DMS153 treated with DMSO at 0.1 percent for 48 hours (cell line): ENCODE data around the gene CCDC124.
A peak's percentile ranks its signal among the peaks of the same experiment; 100 is the strongest.
"Not testable (repeated sequence)": the region's sequence is repeated elsewhere in the genome, so short reads cannot be mapped to it uniquely, and the experiment has no call there.

Source experiments
- DNase-seq: peaks from one replicate; lab custom pipeline; 2025; ENCODE audit not compliant: unreplicated experiment; lab: John Stamatoyannopoulos, UW

CCDC124 gene, protein sequence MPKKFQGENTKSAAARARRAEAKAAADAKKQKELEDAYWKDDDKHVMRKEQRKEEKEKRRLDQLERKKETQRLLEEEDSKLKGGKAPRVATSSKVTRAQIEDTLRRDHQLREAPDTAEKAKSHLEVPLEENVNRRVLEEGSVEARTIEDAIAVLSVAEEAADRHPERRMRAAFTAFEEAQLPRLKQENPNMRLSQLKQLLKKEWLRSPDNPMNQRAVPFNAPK

DNA sequence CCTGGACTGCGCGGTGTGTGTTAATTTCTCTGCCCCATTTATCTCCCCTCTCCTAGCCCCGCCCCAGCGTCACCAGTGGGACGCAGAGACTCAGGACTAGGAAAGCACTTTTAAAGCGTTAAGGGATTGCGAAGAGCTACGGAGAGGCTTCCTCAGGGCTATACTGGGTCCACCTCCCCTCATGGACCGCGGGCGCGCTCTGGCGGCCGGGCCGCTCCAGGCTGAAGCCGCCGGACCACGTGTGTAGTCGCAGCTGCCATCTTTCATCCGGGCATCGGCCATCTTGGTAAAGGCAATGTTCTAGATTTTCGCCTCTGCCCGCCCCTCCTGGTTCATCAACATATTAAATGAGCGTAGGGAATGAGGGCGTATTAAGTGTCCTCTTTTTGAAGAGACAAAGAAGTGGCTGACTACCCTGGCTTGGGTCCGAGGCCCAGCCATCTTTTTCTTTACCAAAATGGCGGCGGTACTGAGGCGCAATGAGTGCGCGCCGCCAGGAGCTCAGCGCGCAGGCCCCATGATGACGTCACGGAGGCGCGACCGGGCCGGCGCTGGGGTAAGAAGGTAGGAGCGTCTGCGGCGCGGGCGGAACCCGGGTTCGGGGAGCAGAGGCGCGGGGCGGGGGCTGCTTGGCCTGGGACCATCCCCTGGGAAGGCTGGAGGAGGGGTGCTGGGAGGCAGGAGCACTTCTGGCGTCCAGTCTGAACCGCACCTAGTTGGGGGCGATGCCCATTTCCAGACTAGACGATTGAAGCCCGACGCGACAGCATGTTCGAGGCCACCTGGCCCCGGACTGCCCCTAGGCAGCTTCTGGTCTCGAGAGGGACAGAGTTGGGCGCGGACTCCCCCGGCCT is at the start of gene CCDC124:
CCDC124 (plus strand) TSS at position 531 of the 854 bp plus-strand sequence. CDS start 3,406 bp downstream, outside the sequence.
- peak; percentile 93 for DNase-seq

DNA sequence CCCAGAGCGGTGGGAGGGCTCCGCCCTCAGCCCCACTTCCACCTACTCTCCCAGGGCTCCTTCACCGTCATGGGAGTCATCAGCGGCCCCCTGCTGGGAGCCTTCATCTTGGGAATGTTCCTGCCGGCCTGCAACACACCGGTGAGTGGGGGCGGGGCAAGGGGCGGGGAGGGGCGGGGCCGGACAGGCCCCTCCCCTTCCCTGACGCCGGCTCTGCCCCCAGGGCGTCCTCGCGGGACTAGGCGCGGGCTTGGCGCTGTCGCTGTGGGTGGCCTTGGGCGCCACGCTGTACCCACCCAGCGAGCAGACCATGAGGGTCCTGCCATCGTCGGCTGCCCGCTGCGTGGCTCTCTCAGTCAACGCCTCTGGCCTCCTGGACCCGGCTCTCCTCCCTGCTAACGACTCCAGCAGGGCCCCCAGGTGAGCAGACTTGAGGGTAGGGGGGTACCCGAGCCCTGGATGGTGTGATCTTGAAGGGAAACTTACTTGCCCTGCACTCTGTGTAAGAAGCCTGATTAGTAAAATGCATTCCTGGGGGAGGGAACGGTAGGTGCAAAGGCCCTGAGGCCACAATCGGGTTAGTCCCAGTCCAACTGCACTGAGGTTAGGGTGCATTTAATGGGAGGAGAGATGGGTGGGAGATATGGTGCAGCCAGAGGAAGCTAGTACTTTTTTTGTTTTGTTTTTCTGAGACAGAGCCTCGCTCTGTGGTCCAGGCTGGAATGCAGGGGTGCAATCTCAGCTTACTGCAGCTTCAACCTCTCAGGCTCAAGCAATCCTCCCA is 49.0 kb upstream of the CCDC124 start:
- no peak for DNase-seq

DNA sequence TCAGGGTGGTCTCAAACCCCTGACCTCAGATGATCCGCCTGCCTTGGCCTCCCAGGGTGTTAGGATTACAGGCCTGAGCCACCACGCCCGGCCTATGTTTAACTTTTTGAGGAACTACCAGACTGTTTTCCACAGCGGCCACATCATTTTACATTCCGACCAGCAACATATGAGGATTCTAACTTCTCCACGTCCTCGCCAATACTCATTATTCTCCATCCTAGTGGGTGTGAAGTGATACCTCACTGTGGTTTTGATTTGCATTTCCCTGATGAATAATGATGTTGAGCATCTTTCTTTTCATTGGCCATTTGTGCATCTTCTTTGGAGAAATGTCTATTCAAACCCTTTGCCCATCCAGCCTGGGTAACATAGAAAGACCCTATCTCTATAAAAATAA is 46.3 kb upstream of the CCDC124 start:
- no peak for DNase-seq

DNA sequence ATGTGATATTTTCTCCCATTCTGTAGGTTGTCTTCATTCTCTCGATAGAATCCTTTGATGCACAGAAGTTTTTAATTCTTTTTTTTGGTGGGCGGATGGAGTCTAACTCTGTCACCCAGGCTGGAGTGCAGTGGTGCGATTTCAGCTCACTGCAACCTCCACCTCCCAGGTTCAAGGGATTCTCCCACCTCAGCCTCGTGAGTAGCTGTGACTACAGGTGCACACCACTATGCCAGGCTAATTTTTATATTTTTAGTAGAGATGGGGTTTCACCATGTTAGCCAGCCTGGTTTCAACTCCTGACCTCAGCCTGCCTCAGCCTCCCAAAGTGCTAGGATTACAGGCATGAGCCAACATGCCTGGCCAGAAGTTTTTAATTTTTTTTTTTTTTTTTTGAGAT is 45.6 kb upstream of the CCDC124 start:
- DNase-seq: not testable (repeated sequence)

DNA sequence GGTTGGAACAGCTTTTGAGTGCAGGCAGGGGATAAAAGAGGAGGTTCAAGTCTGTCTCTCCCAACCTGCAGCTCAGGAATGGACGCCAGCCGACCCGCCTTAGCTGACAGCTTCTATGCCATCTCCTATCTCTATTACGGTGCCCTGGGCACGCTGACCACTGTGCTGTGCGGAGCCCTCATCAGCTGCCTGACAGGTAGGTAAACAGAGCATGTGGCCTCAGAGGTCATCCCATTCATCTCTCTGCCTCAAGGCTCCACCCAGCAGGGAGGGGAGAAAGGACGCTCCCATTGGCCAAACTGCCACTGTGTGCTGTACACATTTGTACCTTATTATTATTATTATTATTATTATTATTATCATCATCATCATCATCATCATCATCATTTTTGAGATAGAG is 44.6 kb upstream of the CCDC124 start:
- DNase-seq: no peak

DNA sequence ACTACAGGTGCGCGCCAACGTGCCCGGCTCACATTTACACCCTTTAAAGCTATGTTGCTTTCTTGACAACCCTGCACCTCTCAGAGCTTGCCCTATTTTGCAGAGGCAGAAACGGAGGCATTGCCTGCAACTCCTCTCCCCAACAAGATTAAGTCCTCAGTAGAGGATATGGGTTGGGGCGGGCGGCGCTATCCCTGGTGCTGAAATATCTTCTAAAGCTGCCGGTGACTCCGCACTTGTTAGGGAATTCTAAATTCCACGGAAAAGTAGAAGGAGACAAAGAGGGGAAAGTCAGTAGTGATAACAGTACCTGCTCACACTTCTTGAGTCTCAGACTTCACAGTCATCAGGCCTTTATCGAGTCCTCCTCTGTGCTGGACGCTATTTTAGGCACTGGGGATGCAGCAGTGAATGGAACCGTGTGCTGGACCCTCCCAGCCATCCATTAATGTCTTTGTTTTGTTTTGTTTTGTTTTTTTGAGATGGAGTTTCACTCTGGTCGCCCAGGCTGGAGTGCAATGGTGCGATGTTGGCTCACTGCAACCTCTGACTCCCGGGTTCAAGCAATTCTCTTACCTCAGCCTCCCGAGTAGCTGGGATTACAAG is 43.1 kb upstream of the CCDC124 start:
- no peak for DNase-seq

DNA sequence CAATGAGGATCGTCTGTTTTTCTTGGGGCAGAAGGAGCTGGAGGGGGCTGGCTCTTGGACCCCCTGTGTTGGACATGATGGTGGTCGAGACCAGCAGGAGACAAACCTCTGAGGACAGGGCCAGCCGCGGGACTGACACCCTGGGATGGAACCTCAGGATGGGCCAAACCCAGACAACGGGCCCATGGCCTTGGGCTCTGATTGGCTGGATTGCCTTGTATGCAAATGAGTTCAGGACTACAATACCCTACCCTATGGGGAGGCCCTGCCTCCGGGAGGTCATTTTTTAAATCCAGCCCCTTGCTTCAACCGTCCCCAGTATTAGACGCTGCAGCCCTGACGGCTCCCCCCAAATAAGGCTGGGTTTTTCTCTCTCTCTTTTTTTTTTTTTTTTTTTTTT is 39.0 kb upstream of the CCDC124 start:
- DNase-seq: no peak

DNA sequence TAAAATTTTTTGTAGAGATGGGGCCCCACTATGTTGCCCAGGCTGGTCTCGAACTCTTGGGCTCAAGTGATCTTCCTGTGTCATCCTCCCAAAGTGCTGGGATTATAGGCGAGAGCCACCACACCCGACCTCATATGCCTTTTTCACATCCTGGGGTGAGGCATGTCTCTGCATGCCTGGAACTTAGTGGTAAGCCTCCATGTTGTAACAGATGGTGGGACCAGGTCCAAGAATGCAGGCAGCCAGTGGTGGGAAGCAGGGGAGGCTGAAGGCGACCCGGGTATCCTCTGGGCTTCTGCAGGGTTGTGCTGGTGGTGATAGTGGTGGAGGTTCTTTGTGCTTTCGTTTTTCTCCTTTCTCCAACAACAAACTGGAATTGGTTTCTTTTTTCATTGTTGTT is 30.1 kb upstream of the CCDC124 start:
- no peak for DNase-seq

DNA sequence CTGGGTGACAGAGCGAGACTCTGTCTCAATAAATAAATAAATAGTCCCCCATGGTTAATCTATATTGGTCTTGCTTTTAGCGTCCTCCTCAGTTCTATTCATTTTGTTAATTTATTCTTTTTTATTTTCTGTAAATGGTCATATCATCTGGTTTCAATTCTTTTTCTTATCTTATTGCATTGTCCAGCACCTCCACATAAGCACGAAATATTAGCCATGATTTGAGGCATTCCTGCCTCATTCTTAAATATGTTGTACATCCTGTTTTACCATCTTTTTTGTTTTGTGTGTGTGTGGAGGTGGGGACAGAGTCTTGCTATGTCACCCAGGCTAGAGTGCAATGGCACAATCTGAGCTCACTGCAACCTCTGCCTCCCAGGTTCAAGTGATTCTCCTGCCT is 24.6 kb upstream of the CCDC124 start:
- no peak for DNase-seq

DNA sequence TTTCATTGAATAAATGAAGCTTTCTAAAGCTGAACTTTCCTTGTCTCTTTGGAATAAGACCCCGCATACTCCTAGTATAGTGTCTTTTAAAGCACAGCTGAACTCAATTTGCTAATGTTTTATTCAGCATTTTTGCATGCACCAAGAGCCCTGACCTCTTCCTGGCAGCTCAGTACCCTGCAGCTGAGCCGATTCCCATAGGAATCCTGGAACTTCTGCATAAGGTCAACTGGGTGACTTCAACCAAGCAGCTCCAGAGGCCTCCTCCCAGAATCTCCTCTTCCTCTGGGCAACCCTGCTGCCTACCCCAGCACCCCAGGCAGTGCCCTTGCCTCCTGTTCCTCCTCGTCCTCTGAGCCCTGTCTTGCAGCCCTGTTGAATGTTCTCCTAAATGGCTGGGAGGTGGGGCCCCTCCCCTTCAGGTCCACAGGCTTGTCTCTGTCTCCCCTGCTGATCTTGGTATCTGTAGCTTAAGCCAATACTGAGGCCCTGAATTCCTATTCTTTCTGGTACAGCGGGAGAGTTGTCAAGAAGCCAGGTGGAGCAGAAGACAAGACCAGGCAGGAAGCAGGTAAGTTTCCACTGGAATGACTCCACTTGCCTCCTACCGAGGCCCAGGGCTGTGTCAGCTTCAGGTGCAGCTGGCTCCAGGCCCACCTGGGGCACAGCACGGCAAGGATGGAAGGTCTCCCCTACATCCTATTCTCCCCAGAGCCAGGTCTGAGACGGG is 23.6 kb upstream of the CCDC124 start:
- DNase-seq: no peak

DNA sequence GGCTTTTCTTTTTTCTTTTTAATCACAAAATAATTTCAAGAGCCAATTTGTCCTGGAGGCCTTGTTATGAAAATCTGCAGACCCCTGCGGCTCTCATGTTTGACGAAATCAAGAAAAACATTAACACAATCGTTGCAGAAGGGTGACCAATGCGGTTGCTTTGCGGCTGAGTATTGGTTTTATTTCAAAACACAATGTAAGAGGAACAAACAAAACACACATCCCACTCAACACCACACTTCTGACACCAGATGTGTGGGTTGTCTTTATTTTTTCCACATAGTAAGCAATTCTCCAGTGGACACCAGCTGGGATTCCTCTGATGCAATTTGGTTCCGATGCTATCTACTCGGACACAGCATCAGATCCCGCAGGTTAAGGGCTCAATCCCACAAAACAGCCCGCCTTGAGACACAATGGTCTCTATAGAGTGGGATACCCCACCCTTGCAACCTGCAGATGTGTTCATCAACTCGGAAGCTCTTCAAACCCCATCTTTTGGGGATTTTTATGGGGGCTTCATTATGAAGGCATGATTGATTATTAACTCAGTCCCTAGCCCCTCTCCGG is 21.9 kb upstream of the CCDC124 start:
- DNase-seq: no peak

DNA sequence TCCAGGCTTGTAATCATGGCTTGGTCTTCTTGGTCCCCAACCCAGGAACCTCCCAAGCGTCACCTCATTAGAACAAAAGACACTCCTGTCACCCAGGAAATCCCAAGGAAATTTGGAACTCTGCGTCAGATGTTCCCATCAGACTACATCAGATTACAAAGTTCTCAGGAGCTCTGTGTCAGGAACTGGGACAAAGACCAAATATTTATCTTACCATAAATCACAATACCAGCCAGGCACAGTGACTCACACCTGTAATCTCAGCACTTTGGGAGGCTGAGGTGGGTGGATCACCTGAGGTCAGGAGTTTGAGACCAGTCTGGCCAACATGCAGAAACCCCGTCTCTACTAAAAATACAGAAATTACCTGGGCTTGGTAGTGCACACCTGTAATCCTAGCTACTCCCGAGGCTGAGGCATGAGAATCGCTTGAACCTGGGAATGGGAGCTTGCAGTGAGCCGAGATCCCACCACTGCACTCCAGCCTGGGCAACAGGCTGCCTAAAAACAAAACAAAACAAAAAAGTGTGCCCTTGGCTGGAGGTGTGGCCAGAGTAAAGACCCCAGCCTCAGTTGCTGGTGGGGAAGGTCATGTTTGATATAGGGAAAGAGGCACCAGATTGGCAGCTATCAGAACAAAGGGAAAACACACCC is 16.7 kb upstream of the CCDC124 start:
- DNase-seq: no peak

DNA sequence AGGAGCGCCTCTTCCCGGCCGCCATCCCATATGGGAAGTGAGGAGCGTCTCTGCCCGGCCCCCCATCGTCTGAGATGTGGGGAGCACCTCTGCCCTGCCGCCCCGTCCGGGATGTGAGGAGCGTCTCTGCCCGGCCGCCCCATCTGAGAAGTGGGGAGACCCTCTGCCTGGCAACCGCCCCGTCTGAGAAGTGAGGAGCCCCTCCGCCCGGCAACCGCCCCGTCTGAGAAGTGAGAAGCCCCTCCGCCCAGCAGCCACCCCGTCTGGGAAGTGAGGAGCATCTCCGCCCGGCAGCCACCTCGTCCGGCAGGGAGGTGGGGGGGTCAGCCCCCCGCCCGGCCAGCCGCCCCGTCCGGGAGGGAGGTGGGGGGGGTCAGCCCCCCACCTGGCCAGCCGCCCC is 14.7 kb upstream of the CCDC124 start:
- not testable (repeated sequence) for DNase-seq

DNA sequence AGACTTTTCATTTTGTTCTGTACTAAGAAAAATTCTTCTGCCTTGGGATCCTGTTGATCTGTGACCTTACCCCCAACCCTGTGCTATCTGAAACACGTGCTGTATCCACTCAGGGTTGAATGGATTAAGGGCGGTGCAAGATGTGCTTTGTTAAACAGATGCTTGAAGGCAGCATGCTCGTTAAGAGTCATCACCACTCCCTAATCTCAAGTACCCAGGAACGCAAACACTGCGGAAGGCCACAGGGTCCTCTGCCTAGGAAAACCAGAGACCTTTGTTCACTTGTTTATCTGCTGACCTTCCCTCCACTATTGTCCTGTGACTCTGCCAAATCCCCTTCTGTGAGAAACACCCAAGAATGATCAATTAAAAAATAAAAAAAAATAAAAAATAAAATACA is 13.7 kb upstream of the CCDC124 start:
- not testable (repeated sequence) for DNase-seq

DNA sequence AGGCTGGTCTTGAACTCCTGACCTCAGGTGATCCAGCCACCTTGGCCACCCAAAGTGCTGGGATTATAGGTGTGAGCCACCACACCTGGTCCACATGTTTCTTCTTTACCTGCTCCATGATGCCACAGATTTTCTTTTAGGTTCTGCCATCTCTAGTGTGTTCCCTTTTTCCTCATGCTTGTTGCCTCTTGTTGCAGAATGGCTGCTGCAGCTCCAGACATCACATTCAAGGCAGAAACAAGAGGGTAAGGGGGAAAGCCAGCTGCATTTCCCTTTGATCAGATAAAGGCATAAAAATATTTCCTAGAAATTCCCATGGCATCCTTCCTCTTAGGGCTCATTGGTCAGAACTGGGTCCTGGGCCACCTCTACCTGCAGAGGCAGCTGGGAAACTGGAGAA is 12.3 kb upstream of the CCDC124 start:
- DNase-seq: no peak

DNA sequence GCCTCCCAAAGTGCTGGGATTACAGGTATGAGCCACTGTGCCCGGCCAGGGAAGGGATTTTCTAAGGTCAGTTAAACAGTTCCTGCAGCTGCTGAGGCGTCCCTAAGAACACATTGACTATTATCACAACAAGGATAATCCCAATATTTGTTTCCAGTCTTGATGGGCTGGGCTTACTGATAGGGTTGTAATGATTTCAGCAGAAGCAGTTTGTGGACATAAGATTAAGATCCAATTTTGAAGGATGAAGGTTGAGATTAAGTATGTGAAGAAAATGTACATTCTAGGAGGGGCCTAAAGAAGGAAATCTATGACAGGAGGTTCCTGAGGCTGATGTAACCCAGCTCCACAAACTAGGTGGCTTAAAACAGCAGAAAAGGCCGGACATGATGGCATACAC is 10.7 kb upstream of the CCDC124 start:
- no peak for DNase-seq

DNA sequence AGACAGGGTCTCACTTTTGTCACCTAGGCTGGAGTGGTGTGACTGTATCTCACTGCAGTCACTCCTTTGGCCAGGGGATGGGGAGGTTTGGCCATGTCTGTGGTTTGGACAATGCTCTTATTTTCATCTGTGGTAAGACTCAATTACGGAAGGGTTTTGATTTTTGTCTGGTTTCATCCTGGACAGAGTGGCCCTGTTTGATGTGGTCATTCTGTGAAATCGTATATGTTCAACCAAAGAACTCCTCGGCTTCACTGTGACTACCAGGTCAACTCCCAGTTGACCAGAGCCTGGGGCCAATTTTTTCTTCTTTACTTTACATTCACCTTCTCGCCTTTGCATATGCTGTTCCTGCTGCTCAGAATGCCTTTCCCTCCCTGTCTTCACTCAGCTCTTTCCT is 6.8 kb upstream of the CCDC124 start:
- no peak for DNase-seq

DNA sequence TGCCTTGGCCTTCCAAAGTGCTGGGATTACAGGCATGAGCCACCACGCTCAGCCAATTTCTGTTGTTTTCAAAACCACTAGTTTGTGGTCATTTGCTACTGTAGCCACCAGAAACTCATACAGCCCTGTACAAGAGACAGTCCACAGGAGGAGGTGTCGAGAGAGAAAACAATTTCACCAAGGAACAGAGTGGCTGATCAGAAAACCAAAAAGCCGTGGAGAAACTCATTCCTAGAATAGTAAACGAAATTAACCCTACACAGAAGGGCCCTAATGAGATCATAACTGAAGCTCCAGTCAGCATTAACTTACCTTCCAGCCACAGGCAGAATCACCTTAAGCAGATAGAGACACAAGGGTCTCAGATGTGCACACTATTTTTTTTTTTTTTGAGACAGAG is 3.8 kb upstream of the CCDC124 start:
- no peak for DNase-seq

DNA sequence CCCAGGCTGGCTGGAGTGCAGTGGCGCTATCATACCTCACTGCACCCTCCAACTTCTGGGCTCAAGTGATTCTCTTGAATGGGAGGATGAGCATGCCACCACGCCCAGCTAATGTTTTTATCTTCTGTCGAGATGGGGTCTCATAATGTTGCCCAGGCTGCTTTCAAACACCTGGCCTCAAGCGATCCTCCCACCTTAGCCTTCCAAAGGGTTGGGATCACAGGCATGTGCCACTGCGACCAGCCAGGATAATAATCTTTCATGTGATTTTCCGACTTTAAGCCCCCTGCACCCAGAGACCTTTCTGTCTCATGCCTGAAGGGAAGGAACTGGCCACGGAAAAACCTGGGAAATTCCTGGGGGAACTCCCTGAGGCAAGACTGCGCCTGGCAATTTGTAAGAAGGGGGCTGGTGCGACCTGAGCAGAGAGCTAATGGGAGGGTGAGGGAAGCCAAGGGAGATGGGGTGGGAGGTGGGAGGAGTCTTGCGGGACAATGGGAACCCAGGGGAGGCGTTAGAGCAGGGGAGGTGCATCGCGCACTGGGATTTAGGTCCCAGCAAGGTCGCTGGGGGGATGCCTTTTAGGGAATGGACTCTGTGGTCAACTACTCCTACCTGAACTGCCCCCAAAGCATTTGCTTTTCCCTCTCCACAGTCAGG is 1.2 kb upstream of the CCDC124 start:
- DNase-seq: no peak
